NCI-H748 (cell line): ENCODE measurements around the gene SHCBP1.
"Not testable (repeated sequence)": the region's sequence is repeated elsewhere in the genome, so short reads cannot be mapped to it uniquely, and the experiment has no call there.

Source experiments
- DNase-seq: peaks from one replicate; lab custom pipeline; 2025; ENCODE audit not compliant: unreplicated experiment; lab: John Stamatoyannopoulos, UW

Gene SHCBP1

GRCh38 chr16:46621006-46621933 is at the start of gene SHCBP1:
SHCBP1 (minus strand) TSS chr16:46621379; CDS start chr16:46621359, 20 bp downstream.
- peak; percentile 81 for DNase-seq

GRCh38 chr16:46662123-46662522 is 40.9 kb upstream of the SHCBP1 start:
- DNase-seq = no peak

- DNase-seq = no peak
Observed at GRCh38 chr16:46658925-46659324, 37.7 kb upstream of the SHCBP1 start.

GRCh38 chr16:46651305-46651704 is 30.1 kb upstream of the SHCBP1 start:
- DNase-seq = no peak

- no peak for DNase-seq
Observed at GRCh38 chr16:46650254-46650623, 29.1 kb upstream of the SHCBP1 start.

GRCh38 chr16:46649588-46650253 is 28.5 kb upstream of the SHCBP1 start:
- DNase-seq = no peak

GRCh38 chr16:46648656-46649055 is 27.5 kb upstream of the SHCBP1 start:
- DNase-seq = no peak

GRCh38 chr16:46638947-46639925 is 18.1 kb upstream of the SHCBP1 start:
- no peak for DNase-seq

GRCh38 chr16:46632778-46633733 is 11.9 kb upstream of the SHCBP1 start:
- DNase-seq = peak; percentile 34

- no peak for DNase-seq
Observed at GRCh38 chr16:46629331-46630219, 8.4 kb upstream of the SHCBP1 start.

GRCh38 chr16:46627746-46628145 is 6.6 kb upstream of the SHCBP1 start:
- DNase-seq = no peak

GRCh38 chr16:46626681-46627080 is 5.5 kb upstream of the SHCBP1 start:
- DNase-seq = not testable (repeated sequence)

GRCh38 chr16:46624862-46625261 is 3.7 kb upstream of the SHCBP1 start:
- DNase-seq = not testable (repeated sequence)

- DNase-seq = not testable (repeated sequence)
Observed at GRCh38 chr16:46623707-46624106, 2.5 kb upstream of the SHCBP1 start.

GRCh38 chr16:46623246-46623645 is 2.1 kb upstream of the SHCBP1 start:
- DNase-seq = not testable (repeated sequence)

- DNase-seq = no peak
Observed at GRCh38 chr16:46621934-46622676, 926 bp upstream of the SHCBP1 start.

GRCh38 chr16:46620266-46621005 is 743 bp downstream of the SHCBP1 start:
- peak; percentile 18 for DNase-seq
